ENCODE data around the gene DDX51. TPM values are rescaled to one million over a fixed set of nuclear protein-coding genes. Genes with fewer than 3 reads are reported as not detected.

Gene DDX51
- total RNA-seq, 3 donors from 2014 or later (not counting 1 experiment from before 2014, with no cell fraction given): 39.5 to 55.9 (median 54.2) TPM

GRCh38 chr12:132099739-132100138 is 44.4 kb downstream of the DDX51 start:
- WGBS (ENCODE audit: insufficient coverage): 96% methylated on average over 12 of the region's 12 CpGs
- H3K36me3 ChIP-seq (ENCODE audit: control insufficient read depth, insufficient read depth, low read length): no peaks in the 10 kb centered on the region

GRCh38 chr12:132095520-132096409 is 48.4 kb downstream of the DDX51 start:
- H3K27me3 ChIP-seq (ENCODE audit: control insufficient read depth, insufficient read depth, low read length): no peaks in the 10 kb centered on the region
- no peaks in the 10 kb centered on the region for H3K9me3 Mint-ChIP-seq
- no peak overlapping the region for H3K27ac ChIP-seq (ENCODE audit: low read length)
- ATAC-seq (no peak), DNase-seq (no peak)
- TF ChIP-seq CTCF (IDR thresholded peaks at IDR 0.05): no peak
- no peaks in the 10 kb centered on the region for H3K36me3 Mint-ChIP-seq
- H3K27ac Mint-ChIP-seq: peak overlapping the region in 1 of 2 donors; percentile 24
- no peaks in the 10 kb centered on the region for H3K27me3 Mint-ChIP-seq (ENCODE audit: low read depth in 2 of 2)
- peaks cover 7 to 11% of the 10 kb centered on the region in 2 donors for H3K4me1 Mint-ChIP-seq
- H3K9me3 ChIP-seq (ENCODE audit: control insufficient read depth, insufficient read depth, low read length): no peaks in the 10 kb centered on the region
- H3K36me3 ChIP-seq (ENCODE audit: control insufficient read depth, insufficient read depth, low read length): no peaks in the 10 kb centered on the region
- 96% methylated on average over 11 of the region's 11 CpGs for WGBS (ENCODE audit: insufficient coverage)
- no peaks in the 10 kb centered on the region for H3K4me1 ChIP-seq (ENCODE audit: control insufficient read depth, insufficient read depth, low read length)
- intact Hi-C loops (cut with micrococcal nuclease): no loop called here
- H3K4me3 ChIP-seq (ENCODE audit: low read length): no peak overlapping the region
- no peak overlapping the region for H3K4me3 Mint-ChIP-seq

More at GRCh38 chr12:132099739-132100138, 44.4 kb downstream of the DDX51 start:
- Histone ChIP-seq H3K27me3 (ENCODE audit: control insufficient read depth, insufficient read depth, low read length) (no peaks in the 10 kb centered on the region), H3K27ac (ENCODE audit: low read length) (no peak overlapping the region), H3K4me1 (ENCODE audit: control insufficient read depth, insufficient read depth, low read length) (no peaks in the 10 kb centered on the region), H3K4me3 (ENCODE audit: low read length) (no peak overlapping the region), H3K9me3 (ENCODE audit: control insufficient read depth, insufficient read depth, low read length) (no peaks in the 10 kb centered on the region)
- H3K4me1 Mint-ChIP-seq: peaks cover 7 to 11% of the 10 kb centered on the region in 2 donors
- intact Hi-C loops (cut with micrococcal nuclease): no loop called here
- H3K9me3 Mint-ChIP-seq: no peaks in the 10 kb centered on the region
- H3K27ac Mint-ChIP-seq: no peak overlapping the region
- no peak for TF ChIP-seq CTCF (IDR thresholded peaks at IDR 0.05)
- H3K36me3 Mint-ChIP-seq: no peaks in the 10 kb centered on the region
- no peak for ATAC-seq
- H3K4me3 Mint-ChIP-seq: no peak overlapping the region
- DNase-seq: no peak
- H3K27me3 Mint-ChIP-seq (ENCODE audit: low read depth in 2 of 2): no peaks in the 10 kb centered on the region

- H3K4me1 Mint-ChIP-seq: peaks cover 11 to 17% of the 10 kb centered on the region in 2 donors
- intact Hi-C loops (cut with micrococcal nuclease): no loop called here
- no peak overlapping the region for H3K27ac Mint-ChIP-seq
- H3K27me3 Mint-ChIP-seq (ENCODE audit: low read depth in 2 of 2): no peaks in the 10 kb centered on the region
- Histone ChIP-seq H3K9me3 (ENCODE audit: control insufficient read depth, insufficient read depth, low read length) (no peaks in the 10 kb centered on the region), H3K4me3 (ENCODE audit: low read length) (no peak overlapping the region), H3K36me3 (ENCODE audit: control insufficient read depth, insufficient read depth, low read length) (no peaks in the 10 kb centered on the region), H3K4me1 (ENCODE audit: control insufficient read depth, insufficient read depth, low read length) (no peaks in the 10 kb centered on the region), H3K27me3 (ENCODE audit: control insufficient read depth, insufficient read depth, low read length) (no peaks in the 10 kb centered on the region), H3K27ac (ENCODE audit: low read length) (no peak overlapping the region)
- DNase-seq (no peak), ATAC-seq (no peak)
- no peaks in the 10 kb centered on the region for H3K9me3 Mint-ChIP-seq
- no peak overlapping the region for H3K4me3 Mint-ChIP-seq
- H3K36me3 Mint-ChIP-seq: no peaks in the 10 kb centered on the region
- TF ChIP-seq CTCF (IDR thresholded peaks at IDR 0.05): no peak
- WGBS (ENCODE audit: insufficient coverage): 95% methylated on average over 13 of the region's 16 CpGs
These were observed 49.7 kb downstream of the DDX51 start for GRCh38 chr12:132094269-132094891.
